ENCODE results near the gene WWP2.

Gene WWP2

DNA sequence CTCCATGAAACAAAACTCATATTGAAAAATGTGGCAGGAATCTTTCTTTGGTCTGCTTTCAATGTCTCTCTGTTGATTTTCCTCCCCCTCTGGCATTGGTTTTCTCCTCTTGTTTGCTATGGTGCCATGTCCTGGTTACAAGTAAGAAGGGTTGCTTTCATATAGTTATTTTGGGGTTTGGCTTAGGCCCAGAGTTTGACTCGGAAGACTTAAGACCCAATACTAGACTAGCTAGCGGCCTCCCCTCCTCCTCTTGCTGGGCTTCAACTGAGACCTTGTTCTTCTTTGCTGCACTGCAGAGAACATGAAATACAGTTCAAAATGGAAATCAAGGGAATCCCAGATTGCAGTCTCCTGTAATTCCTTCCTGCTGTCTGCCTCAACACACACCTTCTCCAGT lies 159.0 kb downstream of the WWP2 start:
- TF ChIP-seq FOXP2 (optimal IDR thresholded peaks at IDR 0.05; ENCODE audit: borderline replicate concordance, extremely low read depth, extremely low read length, insufficient read depth) (no peak), SIN3A (IDR thresholded peaks at IDR 0.05; ENCODE audit: borderline replicate concordance, insufficient read depth, low read length) (no peak), POLR2AphosphoS5 (IDR thresholded peaks at IDR 0.05; ENCODE audit: low read depth, low read length) (no peak), TAF1 (IDR thresholded peaks at IDR 0.05; ENCODE audit: borderline replicate concordance, insufficient read depth, low read length) (no peak)
- TF ChIP-seq, protein P1, sequence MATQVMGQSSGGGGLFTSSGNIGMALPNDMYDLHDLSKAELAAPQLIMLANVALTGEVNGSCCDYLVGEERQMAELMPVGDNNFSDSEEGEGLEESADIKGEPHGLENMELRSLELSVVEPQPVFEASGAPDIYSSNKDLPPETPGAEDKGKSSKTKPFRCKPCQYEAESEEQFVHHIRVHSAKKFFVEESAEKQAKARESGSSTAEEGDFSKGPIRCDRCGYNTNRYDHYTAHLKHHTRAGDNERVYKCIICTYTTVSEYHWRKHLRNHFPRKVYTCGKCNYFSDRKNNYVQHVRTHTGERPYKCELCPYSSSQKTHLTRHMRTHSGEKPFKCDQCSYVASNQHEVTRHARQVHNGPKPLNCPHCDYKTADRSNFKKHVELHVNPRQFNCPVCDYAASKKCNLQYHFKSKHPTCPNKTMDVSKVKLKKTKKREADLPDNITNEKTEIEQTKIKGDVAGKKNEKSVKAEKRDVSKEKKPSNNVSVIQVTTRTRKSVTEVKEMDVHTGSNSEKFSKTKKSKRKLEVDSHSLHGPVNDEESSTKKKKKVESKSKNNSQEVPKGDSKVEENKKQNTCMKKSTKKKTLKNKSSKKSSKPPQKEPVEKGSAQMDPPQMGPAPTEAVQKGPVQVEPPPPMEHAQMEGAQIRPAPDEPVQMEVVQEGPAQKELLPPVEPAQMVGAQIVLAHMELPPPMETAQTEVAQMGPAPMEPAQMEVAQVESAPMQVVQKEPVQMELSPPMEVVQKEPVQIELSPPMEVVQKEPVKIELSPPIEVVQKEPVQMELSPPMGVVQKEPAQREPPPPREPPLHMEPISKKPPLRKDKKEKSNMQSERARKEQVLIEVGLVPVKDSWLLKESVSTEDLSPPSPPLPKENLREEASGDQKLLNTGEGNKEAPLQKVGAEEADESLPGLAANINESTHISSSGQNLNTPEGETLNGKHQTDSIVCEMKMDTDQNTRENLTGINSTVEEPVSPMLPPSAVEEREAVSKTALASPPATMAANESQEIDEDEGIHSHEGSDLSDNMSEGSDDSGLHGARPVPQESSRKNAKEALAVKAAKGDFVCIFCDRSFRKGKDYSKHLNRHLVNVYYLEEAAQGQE (IDR thresholded peaks at IDR 0.05; ENCODE audit: insufficient read depth in 1 of 2, low read depth in 2 of 2, low read length in 2 of 2): no peak

DNA sequence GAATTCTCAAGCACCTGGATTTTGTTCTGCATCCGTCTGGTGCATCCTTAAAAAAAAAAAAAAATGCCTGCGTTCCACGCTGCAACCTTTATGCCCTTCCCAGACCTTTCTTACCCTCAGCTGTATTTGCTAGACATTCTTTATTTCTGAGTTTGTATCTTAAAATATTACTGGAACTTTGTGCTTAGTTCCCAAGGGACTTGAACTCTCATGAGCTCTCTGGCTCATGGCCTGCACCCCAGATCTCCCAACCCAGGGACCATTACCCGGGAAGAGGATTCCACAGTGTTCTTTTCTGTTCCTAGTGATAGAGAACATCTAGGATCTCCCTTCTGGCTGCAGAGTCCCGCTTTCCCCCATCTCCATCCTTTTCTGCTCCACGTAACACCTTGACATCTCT lies 160.1 kb downstream of the WWP2 start:
- no peak for TF ChIP-seq POLR2AphosphoS5 (IDR thresholded peaks at IDR 0.05; ENCODE audit: low read depth, low read length)
- TF ChIP-seq, protein P1 (IDR thresholded peaks at IDR 0.05; ENCODE audit: insufficient read depth in 1 of 2, low read depth in 2 of 2, low read length in 2 of 2): no peak
- no peak for TF ChIP-seq FOXP2 (optimal IDR thresholded peaks at IDR 0.05; ENCODE audit: borderline replicate concordance, extremely low read depth, extremely low read length, insufficient read depth)
- no peak for TF ChIP-seq TAF1 (IDR thresholded peaks at IDR 0.05; ENCODE audit: borderline replicate concordance, insufficient read depth, low read length)
- TF ChIP-seq SIN3A (IDR thresholded peaks at IDR 0.05; ENCODE audit: borderline replicate concordance, insufficient read depth, low read length): no peak

DNA sequence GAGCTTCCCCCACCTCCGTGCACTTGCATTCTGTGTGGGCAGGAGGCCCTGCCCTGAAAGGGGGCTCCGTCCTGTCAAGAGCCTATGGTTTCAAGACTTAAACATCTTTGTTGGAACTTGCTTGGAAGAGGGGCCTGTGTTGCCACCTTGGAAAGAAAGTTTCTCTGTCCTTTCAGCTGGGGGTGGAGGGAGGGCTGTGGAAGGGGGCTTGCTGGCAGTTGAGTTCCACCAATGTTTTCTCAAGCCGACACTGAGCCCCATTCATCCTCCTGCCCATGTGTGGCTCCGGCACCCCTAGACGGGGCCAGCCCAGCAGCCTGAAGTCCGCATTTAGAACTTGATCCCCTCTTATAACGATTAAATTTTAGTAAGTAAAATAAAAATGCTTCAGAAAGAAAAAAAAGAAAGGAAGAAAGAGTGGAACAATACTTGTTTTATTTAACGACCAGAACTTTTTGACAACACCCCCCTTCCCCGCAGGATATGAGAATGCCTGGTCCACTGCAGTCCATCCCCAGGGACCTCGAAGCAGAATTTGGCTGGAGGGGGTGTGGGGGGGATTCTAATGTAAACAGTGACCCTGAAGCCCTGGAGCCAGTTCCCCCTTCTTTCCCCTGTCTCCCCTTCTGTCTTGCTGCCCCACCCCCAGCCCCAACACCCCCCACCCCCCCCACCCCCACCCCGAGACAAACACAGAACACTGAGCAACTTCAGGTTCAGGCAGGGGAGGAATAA lies 162.1 kb downstream of the WWP2 start:
- TF ChIP-seq, protein P1 (IDR thresholded peaks at IDR 0.05; ENCODE audit: insufficient read depth in 1 of 2, low read depth in 2 of 2, low read length in 2 of 2): no peak
- TF ChIP-seq POLR2AphosphoS5 (IDR thresholded peaks at IDR 0.05; ENCODE audit: low read depth, low read length) (no peak), FOXP2 (optimal IDR thresholded peaks at IDR 0.05; ENCODE audit: borderline replicate concordance, extremely low read depth, extremely low read length, insufficient read depth) (no peak), SIN3A (IDR thresholded peaks at IDR 0.05; ENCODE audit: borderline replicate concordance, insufficient read depth, low read length) (no peak), TAF1 (IDR thresholded peaks at IDR 0.05; ENCODE audit: borderline replicate concordance, insufficient read depth, low read length) (no peak)

DNA sequence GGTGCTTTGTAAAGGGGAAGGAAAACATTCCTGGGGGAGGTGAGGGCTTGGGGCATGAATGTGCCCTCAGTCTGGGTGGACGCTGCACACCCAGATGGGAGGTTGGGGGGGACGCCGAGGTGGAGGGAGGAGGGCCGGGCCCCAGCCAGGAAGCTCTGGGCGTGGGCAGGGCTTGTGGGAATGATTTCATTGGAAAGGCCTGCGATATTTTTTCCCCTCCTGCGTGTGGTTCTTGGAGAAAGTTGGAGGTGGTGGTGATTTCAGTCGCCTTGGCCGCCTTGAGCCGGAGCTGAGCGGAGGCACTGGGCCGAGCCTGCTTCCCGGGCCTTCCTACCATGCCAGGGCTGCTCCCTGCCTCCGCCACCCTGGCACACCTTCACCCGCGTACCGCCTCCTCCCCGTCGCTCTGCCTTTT lies 162.7 kb downstream of the WWP2 start:
- TF ChIP-seq POLR2AphosphoS5 (IDR thresholded peaks at IDR 0.05; ENCODE audit: low read depth, low read length) (no peak), TAF1 (IDR thresholded peaks at IDR 0.05; ENCODE audit: borderline replicate concordance, insufficient read depth, low read length) (no peak), FOXP2 (optimal IDR thresholded peaks at IDR 0.05; ENCODE audit: borderline replicate concordance, extremely low read depth, extremely low read length, insufficient read depth) (no peak), SIN3A (IDR thresholded peaks at IDR 0.05; ENCODE audit: borderline replicate concordance, insufficient read depth, low read length) (no peak)
- TF ChIP-seq, protein P1 (IDR thresholded peaks at IDR 0.05; ENCODE audit: insufficient read depth in 1 of 2, low read depth in 2 of 2, low read length in 2 of 2): no peak

All from PFSK-1 (cell line).